ENCODE results near the gene C1QTNF9.
"Not testable (repeated sequence)": the region's sequence is repeated elsewhere in the genome, so short reads cannot be mapped to it uniquely, and the experiment has no call there.

Gene C1QTNF9

GRCh38 chr13:24361113-24361512 lies 51.7 kb downstream of the C1QTNF9 start:
- DNase-seq (ENCODE audit: low read depth, low spot score): no peak

GRCh38 chr13:24361852-24362366 lies 52.5 kb downstream of the C1QTNF9 start:
- DNase-seq (ENCODE audit: low read depth, low spot score): no peak

GRCh38 chr13:24362435-24362952 lies 53.1 kb downstream of the C1QTNF9 start:
- DNase-seq (ENCODE audit: low read depth, low spot score): no peak

- no peak for DNase-seq (ENCODE audit: low read depth, low spot score)
Observed at GRCh38 chr13:24365191-24365590, 55.8 kb downstream of the C1QTNF9 start.

- DNase-seq (ENCODE audit: low read depth, low spot score): not testable (repeated sequence)
Observed at GRCh38 chr13:24366315-24366714, 56.9 kb downstream of the C1QTNF9 start.

GRCh38 chr13:24371273-24371672 lies 61.9 kb downstream of the C1QTNF9 start:
- DNase-seq (ENCODE audit: low read depth, low spot score): not testable (repeated sequence)

Measured in smooth muscle cell of the brain vasculature (primary cell).